HepG2 (cell line): ENCODE data around the gene CHST11. TPM values are rescaled to one million over a fixed set of nuclear protein-coding genes. Genes with fewer than 3 reads are reported as not detected.

ENCODE experiments used
- ATAC-seq: fragments of 200-7000 bp; cut with Tn5 transposase; 3 replicates; pipeline ENCODE4 v1.9.1; 2020; ENCODE audit warnings: mild to moderate bottlenecking, moderate library complexity
- BruUV-seq: library from RNA; stranded (reverse); fragments of 400-500 nt; replicated peaks from 2 replicates; lab custom pipeline; 2021; lab: Mats Ljungman, UMichigan
- CTCF ChIA-PET: fragments of 300-600 bp; formaldehyde crosslinking; extraction: SDS; loops from one replicate; lab custom pipeline; 2021; ENCODE audit warnings: low total read pairs, inconsistent platforms, low intra/inter-chr PET ratio; lab: Yijun Ruan, JAX
- POLR2A ChIA-PET: fragments of 350-600 bp; sonication (Branson Sonifier 250); formaldehyde crosslinking; loops from one replicate; lab custom pipeline; 2020; ENCODE audit warnings: antibody characterized with exemption, inconsistent platforms; lab: Yijun Ruan, JAX
- DNase-seq: peaks from one replicate; pipeline ENCODE4 v3.0.0-alpha.2; 2015; ENCODE audit warnings: low spot score
- FAIRE-seq: peaks from 3 replicates; lab custom pipeline; 2011; peaks lifted over from hg19 to GRCh38; lab: Jason Lieb, UNC
- H2AFZ ChIP-seq: one replicate; pipeline ENCODE4 v1.6.1; 2011; ENCODE audit warnings: low read length, inconsistent platforms
- H3K27ac ChIP-seq: fragments of 300-600 bp; 3 replicates; pipeline ENCODE4 v1.8.0; 2011; ENCODE audit warnings: mixed run types, mild to moderate bottlenecking, mixed read lengths, low read length, inconsistent platforms; ENCODE audit not compliant: insufficient read depth; ENCODE audit errors: extremely low read length
- H3K27me3 ChIP-seq, 2 experiments: fragments of 200-600 bp in 1 of 2; 2 replicates in 1 of 2; 3 replicates in 1 of 2; pipeline versions ENCODE4 v1.6.0 to v1.8.0; 2011; ENCODE audit warnings: low read length in 2 of 2, mild to moderate bottlenecking in 2 of 2, moderate library complexity in 2 of 2, inconsistent platforms in 1 of 2; ENCODE audit not compliant: insufficient read depth in 2 of 2, control insufficient read depth in 1 of 2
- H3K36me3 ChIP-seq, 2 experiments: fragments of 200-600 bp in 1 of 2; replicated peaks in 1 of 2; 2 replicates in 1 of 2; 3 replicates in 1 of 2; pipeline versions ENCODE4 v1.5.1 to v1.8.0; 2011; ENCODE audit warnings: low read length in 2 of 2, inconsistent platforms in 1 of 2; ENCODE audit not compliant: insufficient read depth in 2 of 2, control insufficient read depth in 1 of 2
- H3K4me1 ChIP-seq: 2 replicates; pipeline ENCODE4 v1.5.1; 2012; ENCODE audit warnings: low read length, inconsistent platforms; ENCODE audit not compliant: insufficient read depth
- H3K4me2 ChIP-seq: 2 replicates; pipeline ENCODE4 v1.6.0; 2011; ENCODE audit warnings: low read depth, low read length, inconsistent platforms
- H3K4me3 ChIP-seq, 3 experiments: fragments of 200-600 bp in 1 of 3; sonication (generic), shearing (Covaris generic) in 1 of 3; replicated peaks in 1 of 3; 2 replicates each; pipeline ENCODE4 v1.5.1; 2011 to 2016; ENCODE audit warnings: low read length in 3 of 3, inconsistent platforms in 2 of 3, low read depth in 2 of 3, mild to moderate bottlenecking in 2 of 3, control low read depth in 1 of 3, mixed read lengths in 1 of 3; ENCODE audit not compliant: insufficient read depth in 1 of 3
- H3K79me2 ChIP-seq: one replicate; pipeline ENCODE4 v1.6.1; 2011; ENCODE audit warnings: low read length, inconsistent platforms; ENCODE audit not compliant: insufficient read depth
- H3K9ac ChIP-seq: 2 replicates; pipeline ENCODE4 v1.6.0; 2011; ENCODE audit warnings: mild to moderate bottlenecking, low read depth, low read length, inconsistent platforms; ENCODE audit not compliant: insufficient read depth
- H3K9me3 ChIP-seq: 2 replicates; pipeline ENCODE4 v1.5.1; 2012; ENCODE audit warnings: mild to moderate bottlenecking, low read length
- H4K20me1 ChIP-seq: 2 replicates; pipeline ENCODE4 v1.6.0; 2011; ENCODE audit warnings: inconsistent platforms, mild to moderate bottlenecking, low read length, moderate library complexity; ENCODE audit not compliant: insufficient read depth
- CAMTA2 ChIP-seq: sonication (generic); formaldehyde crosslinking; IDR thresholded peaks from 2 replicates; pipeline ENCODE4 v1.4.0; 2020; ENCODE audit warnings: mild to moderate bottlenecking, missing genetic modification reagents, borderline replicate concordance
- EHMT2 ChIP-seq: fragments of 200-600 bp; sonication (generic); IDR thresholded peaks from 2 replicates; pipeline ENCODE4 v1.7.0; 2017; ENCODE audit warnings: antibody characterized with exemption, low read depth, low read length, borderline replicate concordance
- HNRNPH1 ChIP-seq: fragments of 200-400 bp; formaldehyde crosslinking; optimal IDR thresholded peaks from 2 replicates; pipeline ENCODE3; 2017; ENCODE audit warnings: mild to moderate bottlenecking, low read depth, low read length
- HOXA7 ChIP-seq: sonication (generic); formaldehyde crosslinking; IDR thresholded peaks from 2 replicates; pipeline ENCODE4 v1.8.1; 2022; ENCODE audit warnings: mild to moderate bottlenecking, missing genetic modification reagents, moderate library complexity
- ISL2 ChIP-seq: sonication (generic); formaldehyde crosslinking; IDR thresholded peaks from 2 replicates; pipeline ENCODE4 v1.5.0; 2020; ENCODE audit warnings: missing genetic modification reagents
- JUND ChIP-seq: sonication (generic); formaldehyde crosslinking; IDR thresholded peaks from 2 replicates; pipeline ENCODE4 v1.8.0; 2022; ENCODE audit warnings: mild to moderate bottlenecking, missing genetic modification reagents
- MAFF ChIP-seq: IDR thresholded peaks from 2 replicates; pipeline ENCODE4 v1.6.1; 2011; ENCODE audit warnings: low read depth, low read length, improper control_type of control experiment
- MAFG ChIP-seq: sonication (generic); formaldehyde crosslinking; IDR thresholded peaks from 2 replicates; pipeline ENCODE4 v1.5.1; 2020; ENCODE audit warnings: mild to moderate bottlenecking, missing genetic modification reagents
- MED8 ChIP-seq: sonication (generic); formaldehyde crosslinking; IDR thresholded peaks from 2 replicates; pipeline ENCODE4 v1.8.1; 2023; ENCODE audit warnings: mild to moderate bottlenecking, missing genetic modification reagents; ENCODE audit not compliant: insufficient replicate concordance
- NBN ChIP-seq: fragments of 450-650 bp; conservative IDR thresholded peaks from 2 replicates; pipeline ENCODE4 v1.6.1; 2017
- POLR2AphosphoS5 ChIP-seq: IDR thresholded peaks from 2 replicates; pipeline ENCODE4 v1.6.1; 2012; ENCODE audit warnings: low read depth, low read length
- PRPF4 ChIP-seq: fragments of 200-400 bp; formaldehyde crosslinking; IDR thresholded peaks from 2 replicates; pipeline ENCODE4 v1.6.1; 2016; ENCODE audit warnings: low read length, low read depth; ENCODE audit not compliant: poor library complexity, severe bottlenecking
- THAP8 ChIP-seq: sonication (generic); formaldehyde crosslinking; IDR thresholded peaks from 2 replicates; pipeline ENCODE4 v1.5.1; 2020; ENCODE audit warnings: missing genetic modification reagents, mild to moderate bottlenecking, borderline replicate concordance
- ZFP36L2 ChIP-seq: sonication (generic); formaldehyde crosslinking; IDR thresholded peaks from 2 replicates; pipeline ENCODE4 v1.4.0; 2020; ENCODE audit warnings: missing genetic modification reagents
- ZNF546 ChIP-seq: sonication (generic); formaldehyde crosslinking; conservative IDR thresholded peaks from 2 replicates; pipeline ENCODE4 v1.8.1; 2023; ENCODE audit warnings: mild to moderate bottlenecking, missing genetic modification reagents
- ZNF616 ChIP-seq: sonication (generic); formaldehyde crosslinking; IDR thresholded peaks from 2 replicates; pipeline ENCODE4 v1.5.0; 2020; ENCODE audit warnings: low read depth, mild to moderate bottlenecking, missing genetic modification reagents
- ZNF879 ChIP-seq: sonication (generic); formaldehyde crosslinking; IDR thresholded peaks from 2 replicates; pipeline ENCODE4 v1.8.1; 2023; ENCODE audit warnings: missing genetic modification reagents
- WGBS: methylation state at CpG from one replicate; pipeline ENCODE4 v1.1.6; 2017; ENCODE audit warnings: low lambda C conversion rate; 5-methylcytosine and 5-hydroxymethylcytosine counted together
- in situ Hi-C: cut with HindIII; loops from 2 replicates; pipeline ENCODE4 v1.10.0; 2017; ENCODE audit warnings: low pct_unique_long_range_greater_than_20kb; ENCODE audit not compliant: extremely low pct_ligation_motif_present
- intact Hi-C: fragments of 100-400 bp; cut with micrococcal nuclease; formaldehyde crosslinking; loops from one replicate; pipeline ENCODE4 v1.10.0; 2022; ENCODE audit not compliant: unreplicated experiment
- polyA plus RNA-seq, 8 experiments: library from polyadenylated mRNA; depleted of rRNA in 3 of 8; stranded (reverse) in 7 of 8; unstranded in 1 of 8; fragments of >200 nt; fragmentation: Illumina TruSeq in 4 of 8; extraction: Trizol in 4 of 8; gene quantifications; 2 replicates each; pipeline versions ENCODE4 v1.2.1 to v1.2.3, GENCODE V29; 2011 to 2016; ENCODE audit warnings: low read depth in 4 of 8, missing spikeins in 1 of 8, mixed read lengths in 1 of 8; ENCODE audit not compliant: insufficient read depth in 1 of 8
- total RNA-seq, 5 experiments: library from RNA; depleted of rRNA; stranded (reverse); fragments of >200 nt; fragmentation: Illumina TruSeq; extraction: Trizol; gene quantifications; 2 replicates each; pipeline ENCODE4 v1.2.3, GENCODE V29; 2016; ENCODE audit warnings: low read depth in 1 of 5
- TF ChIP-seq, protein P1 (sequence below): sonication (generic); formaldehyde crosslinking; IDR thresholded peaks from 2 replicates; pipeline ENCODE4 v1.5.0; 2020; ENCODE audit warnings: missing genetic modification reagents, mild to moderate bottlenecking, borderline replicate concordance
- TF ChIP-seq, protein P2 (sequence below): sonication (generic); formaldehyde crosslinking; IDR thresholded peaks from 2 replicates; pipeline ENCODE4 v1.4.0; 2020; ENCODE audit warnings: missing genetic modification reagents, borderline replicate concordance

CHST11 gene
- total and polyA plus RNA-seq, 2 of the 13 experiments (the other 11 are each of a cell fraction or from before 2014, with no cell fraction given): 0.15 TPM; not detected in 1

GRCh38 chr12:104623883-104624282 lies 167.1 kb downstream of the CHST11 start:
- no peak for TF ChIP-seq ISL2 (CRISPR knock-in tag)
- no peak for TF ChIP-seq MAFG (CRISPR knock-in tag)
- no peak for TF ChIP-seq JUND
- TF ChIP-seq CAMTA2 (CRISPR knock-in tag): no peak
- ChIA-PET POLR2A (no interaction called here), CTCF (no interaction called here)
- peaks cover 0 to 5% of the 10 kb centered on the region in 2 experiments; a peak in 4 of 5 replicates for H3K27me3 ChIP-seq
- H3K4me3 ChIP-seq: no peak overlapping the region
- in situ Hi-C loops (no loop called here), intact Hi-C loops (no loop called here)
- H4K20me1 ChIP-seq: no peaks in the 10 kb centered on the region
- no peaks in the 10 kb centered on the region for H3K79me2 ChIP-seq
- H3K9ac ChIP-seq: no peak overlapping the region
- H3K36me3 ChIP-seq: no peaks in the 10 kb centered on the region
- DNase-seq (no peak), FAIRE-seq (no peak), ATAC-seq (no peak)
- no peaks in the 10 kb centered on the region for H3K9me3 ChIP-seq
- H3K27ac ChIP-seq: no peak overlapping the region
- H2AFZ ChIP-seq: no peak overlapping the region
- no peaks in the 10 kb centered on the region for H3K4me1 ChIP-seq
- 8% methylated on average over 7 of the region's 7 CpGs for whole genome bisulfite sequencing
- no TSS peak for BruUV-seq
- no peak overlapping the region for H3K4me2 ChIP-seq

DNA sequence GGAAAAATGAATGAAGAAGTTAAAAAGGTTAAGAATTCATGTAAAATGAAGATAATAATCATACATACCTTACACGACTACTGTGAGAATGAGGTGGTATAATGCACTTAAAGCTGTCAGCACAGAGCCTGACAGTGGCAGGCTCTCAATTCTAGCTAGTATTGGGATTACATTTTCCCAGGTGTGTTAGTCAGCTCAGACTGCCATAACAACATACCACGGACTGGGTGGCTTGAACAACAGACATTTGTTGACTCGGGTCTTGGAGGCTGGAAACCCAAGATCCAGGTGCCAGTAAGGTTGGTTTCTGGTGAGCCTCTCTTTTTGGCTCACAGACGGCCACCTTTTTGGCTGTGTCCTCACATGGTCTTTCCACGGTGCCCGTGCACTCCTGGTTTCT lies 167.8 kb downstream of the CHST11 start:
- no TSS peak for BruUV-seq
- Histone ChIP-seq H3K36me3 (no peaks in the 10 kb centered on the region), H3K27me3 (peaks cover 0 to 9% of the 10 kb centered on the region in 2 experiments; a peak in 4 of 5 replicates), H3K4me2 (no peak overlapping the region), H3K9ac (no peak overlapping the region), H3K27ac (no peak overlapping the region), H3K4me1 (no peaks in the 10 kb centered on the region), H3K4me3 (no peak overlapping the region), H3K79me2 (no peaks in the 10 kb centered on the region), H3K9me3 (no peaks in the 10 kb centered on the region), H4K20me1 (no peaks in the 10 kb centered on the region), H2AFZ (no peak overlapping the region)
- in situ Hi-C loops: no loop called here
- FAIRE-seq: no peak
- WGBS: 18% methylated on average over 5 of the region's 6 CpGs
- POLR2A ChIA-PET: no interaction called here
- CTCF ChIA-PET: no interaction called here
- intact Hi-C loops: no loop called here
- no peak for ATAC-seq
- DNase-seq: no peak
- TF ChIP-seq, protein P1, sequence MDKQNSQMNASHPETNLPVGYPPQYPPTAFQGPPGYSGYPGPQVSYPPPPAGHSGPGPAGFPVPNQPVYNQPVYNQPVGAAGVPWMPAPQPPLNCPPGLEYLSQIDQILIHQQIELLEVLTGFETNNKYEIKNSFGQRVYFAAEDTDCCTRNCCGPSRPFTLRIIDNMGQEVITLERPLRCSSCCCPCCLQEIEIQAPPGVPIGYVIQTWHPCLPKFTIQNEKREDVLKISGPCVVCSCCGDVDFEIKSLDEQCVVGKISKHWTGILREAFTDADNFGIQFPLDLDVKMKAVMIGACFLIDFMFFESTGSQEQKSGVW (CRISPR knock-in tag): no peak
- no peak for TF ChIP-seq HOXA7
- no peak for TF ChIP-seq HNRNPH1
- no peak for TF ChIP-seq ZNF546 (CRISPR knock-in tag)
- TF ChIP-seq MED8 (CRISPR knock-in tag): no peak
- no peak for TF ChIP-seq ZNF879 (CRISPR knock-in tag)
- no peak for TF ChIP-seq MAFF
- TF ChIP-seq, protein P2, sequence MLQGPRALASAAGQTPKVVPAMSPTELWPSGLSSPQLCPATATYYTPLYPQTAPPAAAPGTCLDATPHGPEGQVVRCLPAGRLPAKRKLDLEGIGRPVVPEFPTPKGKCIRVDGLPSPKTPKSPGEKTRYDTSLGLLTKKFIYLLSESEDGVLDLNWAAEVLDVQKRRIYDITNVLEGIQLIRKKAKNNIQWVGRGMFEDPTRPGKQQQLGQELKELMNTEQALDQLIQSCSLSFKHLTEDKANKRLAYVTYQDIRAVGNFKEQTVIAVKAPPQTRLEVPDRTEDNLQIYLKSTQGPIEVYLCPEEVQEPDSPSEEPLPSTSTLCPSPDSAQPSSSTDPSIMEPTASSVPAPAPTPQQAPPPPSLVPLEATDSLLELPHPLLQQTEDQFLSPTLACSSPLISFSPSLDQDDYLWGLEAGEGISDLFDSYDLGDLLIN (CRISPR knock-in tag): no peak
- TF ChIP-seq ZFP36L2 (CRISPR knock-in tag): no peak
- TF ChIP-seq POLR2AphosphoS5: no peak
- TF ChIP-seq PRPF4: no peak
- TF ChIP-seq EHMT2: no peak
- no peak for TF ChIP-seq ZNF616 (CRISPR knock-in tag)
- TF ChIP-seq NBN: no peak
- TF ChIP-seq THAP8 (CRISPR knock-in tag): no peak
